Hepatocyte (in vitro differentiated cells): Measurements from ENCODE around the gene PRKG1. TPM values are rescaled to one million over a fixed set of nuclear protein-coding genes. Genes with fewer than 3 reads are reported as not detected.

Experiments used
- DNase-seq: peaks from one replicate; pipeline ENCODE4 v3.0.0-alpha.2; 2016; ENCODE audit warnings: low spot score
- H2AFZ ChIP-seq: fragments of 200-600 bp; sonication (generic); 2 replicates; pipeline ENCODE4 v1.6.0; 2016; ENCODE audit warnings: antibody characterized with exemption, mild to moderate bottlenecking
- H3K27ac ChIP-seq: fragments of 200-600 bp; sonication (generic); 2 replicates; pipeline ENCODE4 v1.5.1; 2016; ENCODE audit warnings: mild to moderate bottlenecking
- H3K27me3 ChIP-seq: fragments of 200-600 bp; sonication (generic); 2 replicates; pipeline ENCODE4 v1.6.1; 2016
- H3K36me3 ChIP-seq: fragments of 200-600 bp; sonication (generic); replicated peaks from 2 replicates; pipeline ENCODE4 v1.5.1; 2016; ENCODE audit warnings: low read depth; ENCODE audit not compliant: insufficient read depth
- H3K4me1 ChIP-seq: fragments of 200-600 bp; sonication (generic); 2 replicates; pipeline ENCODE4 v1.5.1; 2016; ENCODE audit warnings: mild to moderate bottlenecking, moderate library complexity; ENCODE audit not compliant: insufficient read depth
- H3K4me2 ChIP-seq: fragments of 200-600 bp; sonication (generic); 2 replicates; pipeline ENCODE4 v1.6.0; 2016
- H3K4me3 ChIP-seq: fragments of 200-600 bp; sonication (generic); 2 replicates; pipeline ENCODE4 v1.5.1; 2016; ENCODE audit warnings: mild to moderate bottlenecking
- H3K79me2 ChIP-seq: fragments of 200-600 bp; sonication (generic); 2 replicates; pipeline ENCODE4 v1.6.0; 2017; ENCODE audit warnings: mild to moderate bottlenecking
- H3K9me2 ChIP-seq: fragments of 200-600 bp; sonication (generic); replicated peaks from 2 replicates; pipeline ENCODE4 v1.6.0; 2017; ENCODE audit warnings: mild to moderate bottlenecking; ENCODE audit not compliant: insufficient read depth
- H3K9me3 ChIP-seq: fragments of 200-600 bp; sonication (generic); 2 replicates; pipeline ENCODE4 v1.5.1; 2016; ENCODE audit warnings: low read depth, mild to moderate bottlenecking
- H4K20me1 ChIP-seq: fragments of 200-600 bp; sonication (generic); 2 replicates; pipeline ENCODE4 v1.6.0; 2016; ENCODE audit warnings: mild to moderate bottlenecking; ENCODE audit not compliant: insufficient read depth, poor library complexity, severe bottlenecking
- EZH2 ChIP-seq: fragments of 200-600 bp; sonication (generic); IDR thresholded peaks from 2 replicates; pipeline ENCODE4 v1.6.1; 2016; ENCODE audit warnings: antibody characterized with exemption, mild to moderate bottlenecking, borderline replicate concordance
- EZH2phosphoT487 ChIP-seq: fragments of 200-600 bp; sonication (generic); IDR thresholded peaks from one replicate; pipeline ENCODE4 v1.6.1; 2018; ENCODE audit warnings: antibody characterized with exemption, mild to moderate bottlenecking, low read depth, moderate library complexity; ENCODE audit not compliant: unreplicated experiment, severe bottlenecking
- WGBS: methylation state at CpG from one replicate; pipeline ENCODE4 v1.1.6; 2016; ENCODE audit warnings: low lambda C conversion rate; ENCODE audit errors: missing lambda C conversion rate; 5-methylcytosine and 5-hydroxymethylcytosine counted together
- polyA plus RNA-seq: library from polyadenylated mRNA; unstranded; fragments of >200 nt; fragmentation: Nextera tagmentation; extraction: Ambion mirVana; gene quantifications from 2 replicates; pipeline ENCODE4 v1.2.1, GENCODE V29; 2016
- total RNA-seq: library from RNA; depleted of rRNA; stranded (reverse); fragments of >200 nt; gene quantifications from 2 replicates; pipeline ENCODE4 v1.2.3, GENCODE V29; 2014
- TF ChIP-seq, protein P1 (sequence below): fragments of 200-600 bp; sonication (generic); IDR thresholded peaks from 2 replicates; pipeline ENCODE4 v1.5.1; 2016; ENCODE audit warnings: antibody characterized with exemption, mild to moderate bottlenecking; ENCODE audit not compliant: poor library complexity

The PRKG1 gene
- total and polyA plus RNA-seq, 2 experiments from 2014 or later: 4.0 to 8.1 TPM

- no peaks in the 10 kb centered on the region for H3K36me3 ChIP-seq
- TF ChIP-seq, protein P1, sequence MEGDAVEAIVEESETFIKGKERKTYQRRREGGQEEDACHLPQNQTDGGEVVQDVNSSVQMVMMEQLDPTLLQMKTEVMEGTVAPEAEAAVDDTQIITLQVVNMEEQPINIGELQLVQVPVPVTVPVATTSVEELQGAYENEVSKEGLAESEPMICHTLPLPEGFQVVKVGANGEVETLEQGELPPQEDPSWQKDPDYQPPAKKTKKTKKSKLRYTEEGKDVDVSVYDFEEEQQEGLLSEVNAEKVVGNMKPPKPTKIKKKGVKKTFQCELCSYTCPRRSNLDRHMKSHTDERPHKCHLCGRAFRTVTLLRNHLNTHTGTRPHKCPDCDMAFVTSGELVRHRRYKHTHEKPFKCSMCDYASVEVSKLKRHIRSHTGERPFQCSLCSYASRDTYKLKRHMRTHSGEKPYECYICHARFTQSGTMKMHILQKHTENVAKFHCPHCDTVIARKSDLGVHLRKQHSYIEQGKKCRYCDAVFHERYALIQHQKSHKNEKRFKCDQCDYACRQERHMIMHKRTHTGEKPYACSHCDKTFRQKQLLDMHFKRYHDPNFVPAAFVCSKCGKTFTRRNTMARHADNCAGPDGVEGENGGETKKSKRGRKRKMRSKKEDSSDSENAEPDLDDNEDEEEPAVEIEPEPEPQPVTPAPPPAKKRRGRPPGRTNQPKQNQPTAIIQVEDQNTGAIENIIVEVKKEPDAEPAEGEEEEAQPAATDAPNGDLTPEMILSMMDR: no peak
- TF ChIP-seq EZH2phosphoT487: no peak
- no peak for TF ChIP-seq EZH2
- no peaks in the 10 kb centered on the region for H3K4me1 ChIP-seq
- H3K27me3 ChIP-seq: no peaks in the 10 kb centered on the region
- no peak overlapping the region for H3K4me2 ChIP-seq
- H3K4me3 ChIP-seq: no peak overlapping the region
- no peaks in the 10 kb centered on the region for H3K79me2 ChIP-seq
- no peak overlapping the region for H3K27ac ChIP-seq
- H3K9me2 ChIP-seq: no peaks in the 10 kb centered on the region
- 92% methylated on average over 1 of the region's 1 CpG for WGBS
- H3K9me3 ChIP-seq: no peaks in the 10 kb centered on the region
- H4K20me1 ChIP-seq: no peaks in the 10 kb centered on the region
- H2AFZ ChIP-seq: no peak overlapping the region
- DNase-seq: no peak
Observed at GRCh38 chr10:51897560-51897959, 823.3 kb downstream of the PRKG1 start.

- Histone ChIP-seq H3K36me3 (no peaks in the 10 kb centered on the region), H3K4me1 (no peaks in the 10 kb centered on the region), H3K79me2 (no peaks in the 10 kb centered on the region), H2AFZ (no peak overlapping the region), H4K20me1 (no peaks in the 10 kb centered on the region), H3K27ac (no peak overlapping the region), H3K4me3 (no peak overlapping the region), H3K27me3 (no peaks in the 10 kb centered on the region), H3K4me2 (no peak overlapping the region), H3K9me2 (no peaks in the 10 kb centered on the region), H3K9me3 (no peaks in the 10 kb centered on the region)
- whole genome bisulfite sequencing: 93% methylated on average over 1 of the region's 1 CpG
- DNase-seq: no peak
- TF ChIP-seq, protein P1: no peak
- TF ChIP-seq EZH2phosphoT487: no peak
- TF ChIP-seq EZH2: no peak
Observed at GRCh38 chr10:51900180-51900579, 825.9 kb downstream of the PRKG1 start.

DNA sequence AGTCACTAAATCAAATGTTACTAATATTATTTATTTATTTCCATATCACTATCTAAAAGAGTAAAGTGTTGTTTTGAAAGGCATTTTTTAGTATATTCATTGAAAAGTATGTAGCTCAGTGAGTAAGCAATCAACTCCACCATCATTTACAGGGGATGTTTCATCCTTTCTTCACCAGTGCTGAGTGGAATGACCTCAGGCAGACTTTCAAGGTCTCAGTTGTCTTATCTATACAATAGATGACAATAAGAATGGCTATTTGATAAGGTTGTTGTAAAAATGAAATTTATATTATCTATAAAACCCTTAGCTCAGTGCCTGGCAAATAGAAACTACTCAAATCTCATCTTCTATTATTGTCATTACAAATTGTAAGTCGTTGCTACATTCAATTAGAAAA, 829.4 kb downstream of the PRKG1 start:
- no peaks in the 10 kb centered on the region for H3K4me1 ChIP-seq
- H3K9me2 ChIP-seq: no peaks in the 10 kb centered on the region
- H4K20me1 ChIP-seq: no peaks in the 10 kb centered on the region
- no peak for DNase-seq
- H3K9me3 ChIP-seq: no peaks in the 10 kb centered on the region
- no peak overlapping the region for H3K27ac ChIP-seq
- no peak for TF ChIP-seq EZH2
- no peak for TF ChIP-seq EZH2phosphoT487
- TF ChIP-seq, protein P1: no peak
- H3K4me3 ChIP-seq: no peak overlapping the region
- H3K27me3 ChIP-seq: no peaks in the 10 kb centered on the region
- no peaks in the 10 kb centered on the region for H3K79me2 ChIP-seq
- no peak overlapping the region for H2AFZ ChIP-seq
- WGBS: 76% methylated on average over 1 of the region's 1 CpG
- H3K4me2 ChIP-seq: no peak overlapping the region
- no peaks in the 10 kb centered on the region for H3K36me3 ChIP-seq

DNA sequence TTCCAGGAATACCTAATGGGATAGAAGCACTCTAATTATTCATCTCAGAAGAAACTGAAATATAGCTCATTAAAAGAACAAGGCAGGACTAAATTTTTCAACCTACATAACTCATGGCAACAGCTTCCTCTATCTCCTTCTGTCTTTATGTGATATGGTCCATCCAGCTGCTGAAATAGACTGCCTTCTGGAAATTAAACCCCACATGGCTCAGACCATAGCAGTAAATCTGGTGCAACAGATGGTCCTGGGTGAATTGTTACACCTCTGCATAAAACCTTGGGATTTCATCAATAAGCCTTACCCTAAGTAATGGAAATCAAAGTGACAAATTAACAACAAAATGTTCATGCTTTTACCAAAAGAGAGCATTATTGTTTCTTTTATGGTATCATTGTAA, 830.7 kb downstream of the PRKG1 start:
- TF ChIP-seq EZH2phosphoT487 (no peak), EZH2 (no peak)
- TF ChIP-seq, protein P1: no peak
- DNase-seq: no peak

More for the DNA sequence above, 830.7 kb downstream of the PRKG1 start:
- Histone ChIP-seq H3K79me2 (no peaks in the 10 kb centered on the region), H3K36me3 (no peaks in the 10 kb centered on the region), H3K9me3 (no peaks in the 10 kb centered on the region), H3K27ac (no peak overlapping the region), H3K4me2 (no peak overlapping the region), H3K9me2 (no peaks in the 10 kb centered on the region), H2AFZ (no peak overlapping the region), H3K4me3 (no peak overlapping the region), H3K4me1 (no peaks in the 10 kb centered on the region), H4K20me1 (no peaks in the 10 kb centered on the region), H3K27me3 (no peaks in the 10 kb centered on the region)
